Heart left ventricle (tissue), 13 donors: Measurements from ENCODE around the gene NGEF.

Source experiments
- CTCF ChIP-seq, 12 donors: fragments of 200-600 bp; sonication (generic) in 4 of 12; IDR thresholded peaks; one replicate each; pipeline versions ENCODE4 v1.5.0 to v1.8.0; 2018 to 2022; ENCODE audit warnings: antibody characterized with exemption in 12 of 12, mild to moderate bottlenecking in 5 of 12
- POLR2A ChIP-seq, 2 donors: fragments of 450-650 bp; IDR thresholded peaks; one replicate each; pipeline ENCODE4 v1.6.1; 2017; ENCODE audit warnings: antibody characterized with exemption in 2 of 2, mild to moderate bottlenecking in 2 of 2, moderate library complexity in 2 of 2
- donor health status: ischemic (EF 13 %, LVEDD 7.1; RV severe dilation, severe dysfunction).
- donor health status: DM: no; HTN: yes; CAD: no.
- donor health status: DM: no; HTN: no; CAD: no.
- donor health status: ischemic (EF 25% LVEDD 6.9; RV normal size, moderate dysfunction).
- donor health status: ischemic (EF 25% LVEDD 5.7; RV mildly dilated, moderate dysfunction).
- donor health status: ischemic (EF 35%, LVEDD 5.7; RV mildly dilated, moderate dysfunction).
- donor health status: nonischemic (EF 11% LVEDD 7.7; RV severe dilation, severe dysfunction).
- donor health status: DM: yes; HTN: yes; CAD: no.
- donor health status: PGD.
- donor health status: ischemic (EF 29% LVEDD 5.4; RV normal size, mild dysfunction).
- donor health status: nonischemic (EF 23%, LVEDD 6.1; RV moderate dilation, normal function).

- TF ChIP-seq CTCF (IDR thresholded peaks at IDR 0.05): no peak
- no peak for TF ChIP-seq POLR2A (IDR thresholded peaks at IDR 0.05)
These were observed 83.6 kb downstream of the NGEF start for GRCh38 chr2:232929303-232930058.
